ENCODE measurements around the gene LPP. TPM values are rescaled to one million over a fixed set of nuclear protein-coding genes. Genes with fewer than 3 reads are reported as not detected.

The LPP gene
- total RNA-seq, 6 experiments from 2014 or later, result 84.1 to 121 (median 102) TPM

- H3K4me1 Mint-ChIP-seq (ENCODE audit: low read depth), result peaks cover 69% of the 10 kb centered on the region
- TF ChIP-seq CTCF (IDR thresholded peaks at IDR 0.05), result no peak
- no peaks in the 10 kb centered on the region for H3K27me3 Mint-ChIP-seq (ENCODE audit: insufficient read depth)
- H3K9me3 Mint-ChIP-seq, result no peaks in the 10 kb centered on the region
- no peak overlapping the region for H3K4me3 Mint-ChIP-seq
- H3K36me3 Mint-ChIP-seq (ENCODE audit: low read depth), result peaks cover 39% of the 10 kb centered on the region
- DNase-seq, result no peak
- peak overlapping the region; percentile 20; the same call in 1 of the 2 replicates for H3K27ac Mint-ChIP-seq
Observed at GRCh38 chr3:188214442-188214841, 60.5 kb downstream of the LPP start.

DNA sequence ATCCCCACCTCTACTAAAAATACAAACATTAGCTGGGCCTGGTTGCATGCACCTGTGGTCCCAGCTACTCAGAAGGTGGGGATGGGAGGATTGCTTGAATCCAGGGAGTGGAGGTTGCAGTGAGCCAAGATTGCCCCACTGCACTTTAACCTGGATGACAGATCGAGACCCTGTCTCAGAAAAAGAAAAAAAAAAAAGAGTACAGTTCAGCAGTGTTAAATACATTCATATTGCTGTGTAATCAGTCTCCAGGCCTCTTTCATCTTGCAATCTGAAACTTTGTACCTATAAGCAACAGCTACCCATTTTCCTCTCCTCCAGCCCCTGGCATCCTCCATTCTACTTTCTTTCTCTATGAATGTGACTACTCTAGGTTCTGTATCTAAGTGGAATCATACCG, 61.2 kb downstream of the LPP start:
- H3K36me3 Mint-ChIP-seq (ENCODE audit: low read depth), result peaks cover 39% of the 10 kb centered on the region
- no peaks in the 10 kb centered on the region for H3K9me3 Mint-ChIP-seq
- H3K27ac Mint-ChIP-seq, result no peak overlapping the region
- H3K27me3 Mint-ChIP-seq (ENCODE audit: insufficient read depth), result no peaks in the 10 kb centered on the region
- H3K4me3 Mint-ChIP-seq, result no peak overlapping the region
- TF ChIP-seq CTCF (IDR thresholded peaks at IDR 0.05), result no peak
- no peak for DNase-seq
- peaks cover 69% of the 10 kb centered on the region for H3K4me1 Mint-ChIP-seq (ENCODE audit: low read depth)

DNA sequence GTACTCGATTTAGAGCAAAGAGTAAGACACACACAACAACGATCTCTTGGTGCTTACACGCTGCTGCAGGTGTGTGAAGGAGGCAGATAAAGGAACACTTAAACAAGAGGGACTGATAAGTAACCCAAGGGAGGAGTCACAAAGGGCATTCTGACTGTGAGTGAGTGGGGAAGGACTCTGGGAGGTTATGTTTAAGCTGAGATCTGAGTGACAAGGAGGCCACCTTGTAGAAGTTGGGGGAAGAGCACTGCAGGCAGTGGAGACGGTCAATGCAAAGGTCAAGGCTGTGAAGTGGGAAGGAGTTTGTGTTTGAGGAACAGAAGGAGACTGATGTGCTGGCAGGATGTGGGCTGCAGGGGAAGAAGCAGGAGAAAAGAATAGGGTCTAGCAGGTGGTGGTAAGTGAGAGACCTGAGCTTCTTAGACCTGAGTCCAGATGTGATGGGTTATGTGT, 63.1 kb downstream of the LPP start:
- Mint-ChIP-seq H3K36me3 (ENCODE audit: low read depth) (peaks cover 28% of the 10 kb centered on the region), H3K27ac (peak overlapping the region; percentile 9; the same call in 1 of the 2 replicates), H3K4me3 (no peak overlapping the region), H3K4me1 (ENCODE audit: low read depth) (peaks cover 66% of the 10 kb centered on the region), H3K27me3 (ENCODE audit: insufficient read depth) (no peaks in the 10 kb centered on the region), H3K9me3 (no peaks in the 10 kb centered on the region)
- TF ChIP-seq CTCF (IDR thresholded peaks at IDR 0.05), result no peak
- DNase-seq, result no peak

DNA sequence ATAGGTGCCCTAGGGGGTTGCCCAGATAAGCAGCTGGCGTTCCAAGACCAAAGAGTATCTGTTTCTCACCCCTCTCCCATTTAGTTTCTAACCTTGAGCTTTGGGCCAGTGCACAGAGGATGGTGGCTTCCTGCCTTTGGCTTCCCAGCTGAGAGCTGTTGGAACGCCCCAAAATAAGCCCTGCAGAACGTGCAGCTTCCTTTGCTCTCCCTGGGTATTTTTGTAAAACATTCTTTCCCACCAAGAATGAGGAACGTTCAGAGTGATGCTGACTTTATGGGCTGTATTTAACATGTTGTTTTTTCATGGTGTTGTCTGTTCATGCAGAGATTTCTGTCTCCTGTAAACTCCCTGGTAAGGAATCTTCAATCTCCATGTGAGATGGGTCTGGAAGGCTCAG, 63.8 kb downstream of the LPP start:
- Mint-ChIP-seq H3K4me1 (ENCODE audit: low read depth) (peaks cover 63% of the 10 kb centered on the region), H3K4me3 (no peak overlapping the region), H3K27ac (peak overlapping the region; percentile 32), H3K9me3 (no peaks in the 10 kb centered on the region), H3K27me3 (ENCODE audit: insufficient read depth) (no peaks in the 10 kb centered on the region), H3K36me3 (ENCODE audit: low read depth) (peaks cover 23% of the 10 kb centered on the region)
- no peak for TF ChIP-seq CTCF (IDR thresholded peaks at IDR 0.05)
- DNase-seq, result no peak

DNA sequence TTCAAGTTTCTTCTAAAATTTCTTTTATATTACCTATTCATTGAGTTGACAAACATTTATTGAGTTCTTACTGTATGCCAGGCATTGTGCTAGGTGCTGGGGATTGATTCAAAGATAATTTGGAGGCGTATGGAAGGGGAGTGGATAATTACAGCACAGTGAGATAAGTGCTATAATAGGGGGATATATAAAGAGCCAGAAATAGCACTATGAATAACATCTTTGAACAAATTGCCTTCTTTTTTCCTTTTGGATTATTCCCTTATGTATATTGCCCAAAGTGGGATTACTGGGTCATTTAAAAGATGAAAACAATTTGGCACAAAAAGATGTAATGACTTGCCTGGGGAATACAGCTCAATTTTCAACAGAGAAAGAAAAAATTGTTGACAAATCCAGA, 64.6 kb downstream of the LPP start:
- no peak overlapping the region for H3K4me3 Mint-ChIP-seq
- no peak for TF ChIP-seq CTCF (IDR thresholded peaks at IDR 0.05)
- no peak overlapping the region for H3K27ac Mint-ChIP-seq
- H3K36me3 Mint-ChIP-seq (ENCODE audit: low read depth), result peaks cover 18% of the 10 kb centered on the region
- no peak for DNase-seq
- H3K9me3 Mint-ChIP-seq, result no peaks in the 10 kb centered on the region
- H3K4me1 Mint-ChIP-seq (ENCODE audit: low read depth), result peaks cover 58% of the 10 kb centered on the region
- H3K27me3 Mint-ChIP-seq (ENCODE audit: insufficient read depth), result no peaks in the 10 kb centered on the region

DNA sequence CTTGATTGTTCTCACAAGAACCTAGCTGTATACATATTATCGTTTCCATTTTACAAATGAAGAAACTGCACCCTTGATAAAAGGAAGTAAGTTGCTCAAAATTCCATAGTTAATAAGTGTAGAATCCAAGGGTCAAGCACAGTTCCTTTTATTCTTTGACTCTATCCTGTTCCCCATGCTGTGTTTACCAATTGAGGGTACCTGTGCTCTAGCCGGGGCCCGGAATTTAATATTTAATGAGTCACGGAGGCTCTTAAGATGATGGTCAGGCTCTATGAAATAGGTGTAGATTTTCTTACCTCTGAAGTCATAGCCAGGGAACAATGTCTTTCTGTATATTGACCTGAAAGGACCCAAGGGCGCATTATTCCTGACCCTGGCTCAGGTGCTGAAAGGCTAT, 65.2 kb downstream of the LPP start:
- no peak overlapping the region for H3K27ac Mint-ChIP-seq
- no peak for TF ChIP-seq CTCF (IDR thresholded peaks at IDR 0.05)
- H3K4me3 Mint-ChIP-seq, result no peak overlapping the region
- H3K9me3 Mint-ChIP-seq, result no peaks in the 10 kb centered on the region
- DNase-seq, result no peak
- peaks cover 58% of the 10 kb centered on the region for H3K4me1 Mint-ChIP-seq (ENCODE audit: low read depth)
- no peaks in the 10 kb centered on the region for H3K27me3 Mint-ChIP-seq (ENCODE audit: insufficient read depth)
- H3K36me3 Mint-ChIP-seq (ENCODE audit: low read depth), result peaks cover 18% of the 10 kb centered on the region

Measured in HFFc6 (cell line).